WI38 (cell line): Measurements from ENCODE around the gene PSMD7.

Experiments used
- H3K4me3 ChIP-seq: 2 replicates; pipeline ENCODE4 v1.5.1; 2011; ENCODE audit warnings: low read depth, mild to moderate bottlenecking, control low read depth, low read length
- CTCF ChIP-seq: IDR thresholded peaks from 2 replicates; pipeline ENCODE4 v1.5.1; 2012; ENCODE audit warnings: low read depth, mild to moderate bottlenecking, control low read depth, low read length

The PSMD7 gene

GRCh38 chr16:74279805-74280204, 16.8 kb upstream of the PSMD7 start:
- TF ChIP-seq CTCF: no peak
- H3K4me3 ChIP-seq: no peak overlapping the region

GRCh38 chr16:74280448-74280847, 16.2 kb upstream of the PSMD7 start:
- H3K4me3 ChIP-seq: no peak overlapping the region
- TF ChIP-seq CTCF: no peak

GRCh38 chr16:74281300-74281699, 15.3 kb upstream of the PSMD7 start:
- no peak overlapping the region for H3K4me3 ChIP-seq
- TF ChIP-seq CTCF: no peak

- no peak overlapping the region for H3K4me3 ChIP-seq
- no peak for TF ChIP-seq CTCF
Observed at GRCh38 chr16:74283716-74284115, 12.9 kb upstream of the PSMD7 start.

GRCh38 chr16:74288065-74288464, 8.5 kb upstream of the PSMD7 start:
- no peak for TF ChIP-seq CTCF
- H3K4me3 ChIP-seq: no peak overlapping the region

- H3K4me3 ChIP-seq: no peak overlapping the region
- TF ChIP-seq CTCF: no peak
Observed at GRCh38 chr16:74290356-74290755, 6.3 kb upstream of the PSMD7 start.

GRCh38 chr16:74291176-74291575, 5.4 kb upstream of the PSMD7 start:
- no peak for TF ChIP-seq CTCF
- no peak overlapping the region for H3K4me3 ChIP-seq
